ENCODE results near the gene EFEMP2.

EFEMP2 gene

DNA sequence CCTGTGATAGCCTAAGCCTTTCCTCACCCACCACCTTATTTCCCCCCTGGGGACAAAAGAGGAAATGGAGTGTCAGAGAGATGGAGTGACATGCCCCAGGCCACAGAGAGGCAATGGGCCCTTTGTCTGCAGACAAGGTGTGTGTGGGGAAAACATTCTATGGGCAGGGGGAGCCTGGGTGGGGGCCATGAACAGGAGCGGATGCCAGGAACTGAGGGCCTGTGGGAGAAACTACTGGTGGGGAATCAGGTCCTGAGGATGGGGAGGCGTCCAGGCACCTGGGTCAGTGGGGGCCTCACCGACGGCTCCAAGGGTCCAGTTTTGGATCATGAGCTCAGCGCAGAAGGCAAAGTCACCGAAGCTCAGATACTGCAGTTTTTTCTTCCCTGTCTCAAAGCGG lies 12.6 kb upstream of the EFEMP2 start:
- H3K9me3 ChIP-seq (ENCODE audit: control insufficient read depth, insufficient read depth, low read length), result no peaks in the 10 kb centered on the region
- H3K4me1 ChIP-seq (ENCODE audit: control insufficient read depth, low read length), result peaks cover 47% of the 10 kb centered on the region
- H3K9me2 ChIP-seq (replicated peaks; ENCODE audit: control insufficient read depth, low read length), result no peaks in the 10 kb centered on the region
- no peaks in the 10 kb centered on the region for H3K27me3 ChIP-seq (ENCODE audit: control insufficient read depth, low read length)
- no peaks in the 10 kb centered on the region for H4K20me1 ChIP-seq (ENCODE audit: control insufficient read depth, insufficient read depth, low read depth, low read length)
- H3K4me3 ChIP-seq (ENCODE audit: low read length), result peak overlapping the region; percentile 33; the same call in 1 of the 2 replicates
- TF ChIP-seq CTCF (IDR thresholded peaks at IDR 0.05; ENCODE audit: low read depth, low read length, poor library complexity, severe bottlenecking), result no peak
- TF ChIP-seq EZH2phosphoT487 (IDR thresholded peaks at IDR 0.05; ENCODE audit: borderline replicate concordance, low read length), result no peak
- no peak overlapping the region for H3K27ac ChIP-seq (ENCODE audit: low read depth, low read length)
- peak overlapping the region; percentile 50 for H3K4me2 ChIP-seq (ENCODE audit: low read length)
- H3K79me2 ChIP-seq (ENCODE audit: control insufficient read depth, low read length), result peaks cover 10% of the 10 kb centered on the region
- H3F3A ChIP-seq (ENCODE audit: control insufficient read depth, insufficient read depth), result peaks cover 18% of the 10 kb centered on the region
- H3K36me3 ChIP-seq (ENCODE audit: control insufficient read depth, low read length), result peaks cover 52% of the 10 kb centered on the region

DNA sequence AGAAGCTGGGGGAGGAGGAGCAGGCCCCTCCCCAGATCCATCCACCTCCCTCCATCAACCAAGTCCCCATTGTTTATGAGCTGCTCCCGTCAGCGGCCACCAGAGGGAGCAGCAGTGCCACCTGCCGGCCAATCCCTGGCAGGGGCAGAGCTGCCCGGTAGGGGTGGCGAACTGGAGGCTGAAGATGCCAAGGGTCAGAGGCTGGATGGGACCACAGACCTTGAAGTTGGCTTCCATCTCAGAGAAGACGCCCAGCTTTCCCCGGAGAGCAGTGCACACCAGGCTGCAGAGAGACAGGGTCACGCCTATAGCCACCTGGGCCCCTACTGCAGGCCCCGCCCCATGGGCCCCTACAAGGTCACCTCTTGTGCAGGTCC lies 12.1 kb upstream of the EFEMP2 start:
- H3K9me2 ChIP-seq (replicated peaks; ENCODE audit: control insufficient read depth, low read length), result no peaks in the 10 kb centered on the region
- no peaks in the 10 kb centered on the region for H4K20me1 ChIP-seq (ENCODE audit: control insufficient read depth, insufficient read depth, low read depth, low read length)
- H3K36me3 ChIP-seq (ENCODE audit: control insufficient read depth, low read length), result peaks cover 52% of the 10 kb centered on the region
- TF ChIP-seq EZH2phosphoT487 (IDR thresholded peaks at IDR 0.05; ENCODE audit: borderline replicate concordance, low read length), result no peak
- peak; percentile 100 for TF ChIP-seq CTCF (IDR thresholded peaks at IDR 0.05; ENCODE audit: low read depth, low read length, poor library complexity, severe bottlenecking)
- peaks cover 10% of the 10 kb centered on the region for H3K79me2 ChIP-seq (ENCODE audit: control insufficient read depth, low read length)
- H3K9me3 ChIP-seq (ENCODE audit: control insufficient read depth, insufficient read depth, low read length), result no peaks in the 10 kb centered on the region
- peaks cover 14% of the 10 kb centered on the region for H3F3A ChIP-seq (ENCODE audit: control insufficient read depth, insufficient read depth)
- peak overlapping the region; percentile 50 for H3K4me2 ChIP-seq (ENCODE audit: low read length)
- peak overlapping the region; percentile 33; the same call in 1 of the 2 replicates for H3K4me3 ChIP-seq (ENCODE audit: low read length)
- peaks cover 41% of the 10 kb centered on the region for H3K4me1 ChIP-seq (ENCODE audit: control insufficient read depth, low read length)
- H3K27me3 ChIP-seq (ENCODE audit: control insufficient read depth, low read length), result no peaks in the 10 kb centered on the region
- H3K27ac ChIP-seq (ENCODE audit: low read depth, low read length), result no peak overlapping the region

DNA sequence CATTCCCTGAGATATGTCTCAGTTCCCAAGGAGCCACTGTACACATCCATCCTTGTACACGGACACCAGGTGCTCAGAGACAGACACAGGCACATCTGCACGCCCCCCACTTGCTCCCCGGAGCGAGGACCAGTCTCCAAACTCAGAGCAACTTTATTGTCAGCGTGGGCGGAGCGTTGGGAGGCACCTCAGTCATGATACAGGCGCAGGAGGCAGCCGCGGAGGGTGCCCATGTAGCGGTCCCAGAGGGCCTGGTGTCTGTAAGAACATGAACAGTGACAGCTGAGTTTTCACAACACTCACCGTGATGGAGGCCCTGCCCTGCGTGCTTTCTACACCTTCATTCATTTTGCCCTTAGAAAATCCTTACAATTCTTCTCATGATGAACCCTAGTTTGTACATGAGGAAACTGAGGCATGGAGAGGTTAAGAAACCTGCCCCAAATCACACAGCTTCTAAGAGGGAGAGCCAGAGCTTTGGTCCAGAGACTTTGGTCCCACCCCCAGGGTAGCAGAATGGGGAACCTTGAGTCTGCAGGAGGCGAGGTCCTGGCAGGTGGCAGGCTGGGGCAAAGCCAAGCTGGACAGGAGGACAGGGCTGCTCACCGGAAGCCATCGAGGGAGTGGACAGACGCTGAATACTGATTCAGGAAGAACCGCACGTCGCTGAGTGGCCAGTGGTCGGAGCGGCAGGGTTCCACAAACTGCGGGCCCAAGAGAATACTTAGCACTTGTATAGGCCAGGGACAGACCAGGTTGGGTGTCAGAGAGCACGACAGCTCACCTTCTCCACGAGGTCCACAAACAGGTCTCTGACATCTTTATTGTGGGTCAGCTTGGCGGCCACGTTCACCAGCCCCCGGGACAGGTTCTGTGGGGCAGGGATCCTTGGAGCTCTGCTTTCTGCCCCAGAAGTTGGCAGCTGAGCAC lies 11.5 kb upstream of the EFEMP2 start:
- peaks cover 9% of the 10 kb centered on the region for H3F3A ChIP-seq (ENCODE audit: control insufficient read depth, insufficient read depth)
- H3K36me3 ChIP-seq (ENCODE audit: control insufficient read depth, low read length), result peaks cover 52% of the 10 kb centered on the region
- no peaks in the 10 kb centered on the region for H3K9me2 ChIP-seq (replicated peaks; ENCODE audit: control insufficient read depth, low read length)
- no peak overlapping the region for H3K27ac ChIP-seq (ENCODE audit: low read depth, low read length)
- H3K4me3 ChIP-seq (ENCODE audit: low read length), result no peak overlapping the region
- H3K4me1 ChIP-seq (ENCODE audit: control insufficient read depth, low read length), result peaks cover 35% of the 10 kb centered on the region
- no peak for TF ChIP-seq EZH2phosphoT487 (IDR thresholded peaks at IDR 0.05; ENCODE audit: borderline replicate concordance, low read length)
- TF ChIP-seq CTCF (IDR thresholded peaks at IDR 0.05; ENCODE audit: low read depth, low read length, poor library complexity, severe bottlenecking), result no peak
- no peaks in the 10 kb centered on the region for H4K20me1 ChIP-seq (ENCODE audit: control insufficient read depth, insufficient read depth, low read depth, low read length)
- peaks cover 10% of the 10 kb centered on the region for H3K79me2 ChIP-seq (ENCODE audit: control insufficient read depth, low read length)
- no peaks in the 10 kb centered on the region for H3K27me3 ChIP-seq (ENCODE audit: control insufficient read depth, low read length)
- peak overlapping the region; percentile 50; the same call in 1 of the 2 replicates for H3K4me2 ChIP-seq (ENCODE audit: low read length)
- H3K9me3 ChIP-seq (ENCODE audit: control insufficient read depth, insufficient read depth, low read length), result no peaks in the 10 kb centered on the region

Measured in DOHH2 (cell line).